DOHH2 (cell line): ENCODE data around the gene RASAL2.

Experiments
- H3F3A ChIP-seq: fragments of 200-600 bp; sonication (generic), shearing (Covaris generic); 2 replicates; pipeline ENCODE4 v1.6.0; 2016; ENCODE audit warnings: antibody characterized with exemption, mild to moderate bottlenecking; ENCODE audit not compliant: control insufficient read depth, insufficient read depth
- H3K27ac ChIP-seq: fragments of 200-600 bp; sonication (generic); 2 replicates; pipeline ENCODE4 v1.5.1; 2014; ENCODE audit warnings: low read depth, mild to moderate bottlenecking, low read length, moderate library complexity
- H3K27me3 ChIP-seq: fragments of 200-600 bp; sonication (generic); 2 replicates; pipeline ENCODE4 v1.6.1; 2014; ENCODE audit warnings: mild to moderate bottlenecking, low read length, mixed read lengths; ENCODE audit not compliant: control insufficient read depth
- H3K36me3 ChIP-seq: fragments of 200-600 bp; sonication (generic); 2 replicates; pipeline ENCODE4 v1.6.1; 2014; ENCODE audit warnings: mild to moderate bottlenecking, low read length, moderate library complexity, mixed read lengths; ENCODE audit not compliant: control insufficient read depth
- H3K4me1 ChIP-seq: fragments of 200-600 bp; sonication (generic); 2 replicates; pipeline ENCODE4 v1.6.1; 2014; ENCODE audit warnings: mild to moderate bottlenecking, low read length, mixed read lengths; ENCODE audit not compliant: control insufficient read depth
- H3K4me2 ChIP-seq: fragments of 200-600 bp; sonication (generic); 2 replicates; pipeline ENCODE4 v1.6.0; 2014; ENCODE audit warnings: mild to moderate bottlenecking, low read length, moderate library complexity
- H3K4me3 ChIP-seq: fragments of 200-600 bp; sonication (generic); 2 replicates; pipeline ENCODE4 v1.5.1; 2014; ENCODE audit warnings: mild to moderate bottlenecking, low read length, mixed read lengths
- H3K79me2 ChIP-seq: fragments of 200-600 bp; sonication (generic); 2 replicates; pipeline ENCODE4 v1.6.1; 2014; ENCODE audit warnings: mild to moderate bottlenecking, low read length, mixed read lengths; ENCODE audit not compliant: control insufficient read depth
- H3K9me2 ChIP-seq: fragments of 200-600 bp; sonication (generic); replicated peaks from 2 replicates; pipeline ENCODE4 v1.6.1; 2014; ENCODE audit warnings: mild to moderate bottlenecking, low read length, mixed read lengths; ENCODE audit not compliant: control insufficient read depth
- H3K9me3 ChIP-seq: fragments of 200-600 bp; sonication (generic); 2 replicates; pipeline ENCODE4 v1.6.1; 2014; ENCODE audit warnings: antibody characterized with exemption, low read length, mixed read lengths; ENCODE audit not compliant: control insufficient read depth, insufficient read depth
- H4K20me1 ChIP-seq: fragments of 200-600 bp; sonication (generic); 2 replicates; pipeline ENCODE4 v1.6.0; 2014; ENCODE audit warnings: low read depth, mild to moderate bottlenecking, antibody characterized with exemption, low read length, moderate library complexity; ENCODE audit not compliant: control insufficient read depth, insufficient read depth
- CTCF ChIP-seq: fragments of 200-600 bp; sonication (generic); IDR thresholded peaks from one replicate; pipeline ENCODE4 v1.5.1; 2014; ENCODE audit warnings: antibody characterized with exemption, mild to moderate bottlenecking, low read depth, low read length; ENCODE audit not compliant: poor library complexity, severe bottlenecking
- EZH2phosphoT487 ChIP-seq: fragments of 200-600 bp; sonication (generic); IDR thresholded peaks from 2 replicates; pipeline ENCODE4 v1.6.1; 2017; ENCODE audit warnings: borderline replicate concordance, mild to moderate bottlenecking, antibody characterized with exemption, low read length, moderate library complexity, mixed read lengths

Gene RASAL2

GRCh38 chr1:178150610-178151009 is 56.7 kb downstream of the RASAL2 start:
- no peak overlapping the region for H3K4me2 ChIP-seq
- no peak overlapping the region for H3K4me3 ChIP-seq
- no peaks in the 10 kb centered on the region for H3K9me2 ChIP-seq
- H3K27me3 ChIP-seq = no peaks in the 10 kb centered on the region
- no peak for TF ChIP-seq CTCF
- no peak for TF ChIP-seq EZH2phosphoT487
- H3K4me1 ChIP-seq = no peaks in the 10 kb centered on the region
- H3F3A ChIP-seq = no peaks in the 10 kb centered on the region
- no peaks in the 10 kb centered on the region for H3K79me2 ChIP-seq
- H4K20me1 ChIP-seq = no peaks in the 10 kb centered on the region
- H3K9me3 ChIP-seq = no peaks in the 10 kb centered on the region
- H3K27ac ChIP-seq = no peak overlapping the region
- H3K36me3 ChIP-seq = no peaks in the 10 kb centered on the region

- TF ChIP-seq CTCF (no peak), EZH2phosphoT487 (no peak)
- H3K4me3 ChIP-seq = no peak overlapping the region
- no peaks in the 10 kb centered on the region for H3K9me3 ChIP-seq
- H3K4me1 ChIP-seq = no peaks in the 10 kb centered on the region
- no peaks in the 10 kb centered on the region for H4K20me1 ChIP-seq
- H3K4me2 ChIP-seq = no peak overlapping the region
- no peaks in the 10 kb centered on the region; the same call in 1 of the 2 replicates for H3K27me3 ChIP-seq
- no peaks in the 10 kb centered on the region for H3K79me2 ChIP-seq
- no peaks in the 10 kb centered on the region for H3K36me3 ChIP-seq
- no peaks in the 10 kb centered on the region for H3F3A ChIP-seq
- H3K27ac ChIP-seq = no peak overlapping the region
- no peaks in the 10 kb centered on the region for H3K9me2 ChIP-seq
Observed at GRCh38 chr1:178151831-178152230, 57.9 kb downstream of the RASAL2 start.

GRCh38 chr1:178155481-178156255 is 61.8 kb downstream of the RASAL2 start:
- H3K9me2 ChIP-seq = no peaks in the 10 kb centered on the region
- no peaks in the 10 kb centered on the region for H3K36me3 ChIP-seq
- no peak overlapping the region for H3K4me2 ChIP-seq
- H3K27me3 ChIP-seq = no peaks in the 10 kb centered on the region; the same call in 1 of the 2 replicates
- H3K4me1 ChIP-seq = no peaks in the 10 kb centered on the region
- no peak overlapping the region for H3K27ac ChIP-seq
- H4K20me1 ChIP-seq = no peaks in the 10 kb centered on the region
- no peaks in the 10 kb centered on the region for H3K79me2 ChIP-seq
- no peak overlapping the region for H3K4me3 ChIP-seq
- H3K9me3 ChIP-seq = no peaks in the 10 kb centered on the region
- TF ChIP-seq EZH2phosphoT487 (no peak), CTCF (no peak)
- no peaks in the 10 kb centered on the region for H3F3A ChIP-seq
